Esophagus squamous epithelium (tissue), 4 donors: ENCODE data around the gene KCNAB2.

Experiments
- POLR2A ChIP-seq, 4 donors: fragments of 450-650 bp; IDR thresholded peaks; one replicate each; pipeline ENCODE4 v1.6.1; 2017; ENCODE audit warnings: antibody characterized with exemption in 4 of 4, mild to moderate bottlenecking in 4 of 4, moderate library complexity in 3 of 4
- TF ChIP-seq, protein P1 (sequence below), 6 experiments: fragments of 450-650 bp in 4 of 6; fragments of 200-600 bp in 2 of 6; sonication (generic) in 2 of 6; IDR thresholded peaks; one replicate each; pipeline ENCODE4 v1.5.1; 2016 to 2019; ENCODE audit warnings: antibody characterized with exemption in 6 of 6, mild to moderate bottlenecking in 4 of 6, moderate library complexity in 4 of 6

DNA sequence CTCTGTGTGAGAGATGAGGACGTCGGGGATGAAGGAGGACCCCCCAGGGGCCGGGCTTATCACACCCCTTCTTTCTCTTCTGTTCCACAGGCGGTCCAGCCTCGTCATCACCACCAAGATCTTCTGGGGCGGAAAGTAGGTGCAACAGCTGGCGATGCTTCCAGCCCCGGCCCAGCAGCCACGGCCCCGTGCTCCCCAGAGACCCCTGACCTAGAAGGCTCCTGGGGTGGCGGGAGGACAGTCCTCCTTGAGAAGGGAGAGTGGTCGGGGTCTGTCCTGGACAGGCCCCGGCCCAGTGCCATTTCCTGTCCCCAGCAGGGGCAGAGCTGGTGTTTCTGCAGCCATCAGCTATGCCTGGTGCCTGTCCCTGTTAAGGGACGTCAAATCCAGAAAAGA, 41.7 kb downstream of the KCNAB2 start:
- TF ChIP-seq, protein P1, sequence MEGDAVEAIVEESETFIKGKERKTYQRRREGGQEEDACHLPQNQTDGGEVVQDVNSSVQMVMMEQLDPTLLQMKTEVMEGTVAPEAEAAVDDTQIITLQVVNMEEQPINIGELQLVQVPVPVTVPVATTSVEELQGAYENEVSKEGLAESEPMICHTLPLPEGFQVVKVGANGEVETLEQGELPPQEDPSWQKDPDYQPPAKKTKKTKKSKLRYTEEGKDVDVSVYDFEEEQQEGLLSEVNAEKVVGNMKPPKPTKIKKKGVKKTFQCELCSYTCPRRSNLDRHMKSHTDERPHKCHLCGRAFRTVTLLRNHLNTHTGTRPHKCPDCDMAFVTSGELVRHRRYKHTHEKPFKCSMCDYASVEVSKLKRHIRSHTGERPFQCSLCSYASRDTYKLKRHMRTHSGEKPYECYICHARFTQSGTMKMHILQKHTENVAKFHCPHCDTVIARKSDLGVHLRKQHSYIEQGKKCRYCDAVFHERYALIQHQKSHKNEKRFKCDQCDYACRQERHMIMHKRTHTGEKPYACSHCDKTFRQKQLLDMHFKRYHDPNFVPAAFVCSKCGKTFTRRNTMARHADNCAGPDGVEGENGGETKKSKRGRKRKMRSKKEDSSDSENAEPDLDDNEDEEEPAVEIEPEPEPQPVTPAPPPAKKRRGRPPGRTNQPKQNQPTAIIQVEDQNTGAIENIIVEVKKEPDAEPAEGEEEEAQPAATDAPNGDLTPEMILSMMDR (IDR thresholded peaks at IDR 0.05): no peak
- TF ChIP-seq POLR2A (IDR thresholded peaks at IDR 0.05): no peak
